NB4 (cell line): ENCODE measurements around the gene VAC14.

Experiments
- DNase-seq: peaks from one replicate; pipeline ENCODE4 v3.0.0; 2010; ENCODE audit warnings: low read depth
- H3K4me3 ChIP-seq: one replicate; pipeline ENCODE4 v1.5.1; 2011; ENCODE audit warnings: mild to moderate bottlenecking, low read depth, low read length, moderate library complexity
- CTCF ChIP-seq: IDR thresholded peaks from one replicate; pipeline ENCODE4 v1.5.1; 2012; ENCODE audit warnings: low read depth, low read length
- MAX ChIP-seq: IDR thresholded peaks from 2 replicates; pipeline ENCODE4 v1.6.1; 2011; ENCODE audit warnings: low read depth, low read length
- MYC ChIP-seq: IDR thresholded peaks from 2 replicates; pipeline ENCODE4 v1.6.1; 2011; ENCODE audit warnings: low read depth, low read length
- POLR2A ChIP-seq: IDR thresholded peaks from 2 replicates; pipeline ENCODE4 v1.6.1; 2011; ENCODE audit warnings: mild to moderate bottlenecking; ENCODE audit not compliant: insufficient read length; ENCODE audit errors: extremely low read depth

Gene VAC14

GRCh38 chr16:70701036-70701435, 99.9 kb downstream of the VAC14 start:
- H3K4me3 ChIP-seq: no peak overlapping the region
- DNase-seq: peak; percentile 90
- TF ChIP-seq MAX (no peak), CTCF (peak; percentile 1)

- H3K4me3 ChIP-seq: peak overlapping the region; percentile 16
- peak; percentile 95 for DNase-seq
- TF ChIP-seq POLR2A: peak; percentile 10
- TF ChIP-seq MYC: peak; percentile 87
- peak; percentile 70 for TF ChIP-seq MAX
- no peak for TF ChIP-seq CTCF
Measured at GRCh38 chr16:70700101-70701020, 100.6 kb downstream of the VAC14 start.

- H3K4me3 ChIP-seq: no peak overlapping the region
- no peak for DNase-seq
- TF ChIP-seq CTCF (no peak), POLR2A (no peak), MAX (no peak), MYC (no peak)
Measured at GRCh38 chr16:70699696-70700095, 101.3 kb downstream of the VAC14 start.

GRCh38 chr16:70698901-70699300, 102.1 kb downstream of the VAC14 start:
- no peak for TF ChIP-seq MYC
- no peak for TF ChIP-seq CTCF
- TF ChIP-seq MAX: no peak
- TF ChIP-seq POLR2A: no peak
- no peak for DNase-seq

GRCh38 chr16:70697594-70698170, 103.3 kb downstream of the VAC14 start:
- DNase-seq: peak; percentile 80
- H3K4me3 ChIP-seq: peak overlapping the region; percentile 7
- TF ChIP-seq CTCF: no peak
- TF ChIP-seq POLR2A: no peak
- TF ChIP-seq MYC: no peak
- no peak for TF ChIP-seq MAX

More at GRCh38 chr16:70698901-70699300, 102.1 kb downstream of the VAC14 start:
- no peak overlapping the region for H3K4me3 ChIP-seq
